IPS-18a (cell line): ENCODE data around the gene ITFG1.

Experiments used
- H3K27ac ChIP-seq: one replicate; pipeline ENCODE4 v1.5.1; 2013; ENCODE audit warnings: low read length
- H3K27me3 ChIP-seq: one replicate; pipeline ENCODE4 v1.6.1; 2013; ENCODE audit warnings: mild to moderate bottlenecking, low read length; ENCODE audit not compliant: control insufficient read depth, insufficient read depth
- H3K36me3 ChIP-seq: one replicate; pipeline ENCODE4 v1.6.1; 2013; ENCODE audit warnings: low read depth, low read length; ENCODE audit not compliant: control insufficient read depth
- H3K4me1 ChIP-seq: one replicate; pipeline ENCODE4 v1.6.1; 2013; ENCODE audit warnings: low read depth, low read length; ENCODE audit not compliant: control insufficient read depth
- H3K4me3 ChIP-seq: one replicate; pipeline ENCODE4 v1.5.1; 2013; ENCODE audit warnings: low read length
- H3K9ac ChIP-seq: one replicate; pipeline ENCODE4 v1.6.1; 2013; ENCODE audit warnings: mild to moderate bottlenecking, low read length, moderate library complexity
- H3K9me3 ChIP-seq: one replicate; pipeline ENCODE4 v1.6.1; 2013; ENCODE audit warnings: low read depth, low read length; ENCODE audit not compliant: control insufficient read depth

The ITFG1 gene

GRCh38 chr16:47260503-47260902 is 200.4 kb downstream of the ITFG1 start:
- H3K4me3 ChIP-seq = no peak overlapping the region
- no peaks in the 10 kb centered on the region for H3K9me3 ChIP-seq
- H3K4me1 ChIP-seq = no peaks in the 10 kb centered on the region
- H3K36me3 ChIP-seq = peaks cover 10% of the 10 kb centered on the region
- H3K9ac ChIP-seq = no peak overlapping the region
- no peaks in the 10 kb centered on the region for H3K27me3 ChIP-seq
- H3K27ac ChIP-seq = no peak overlapping the region

GRCh38 chr16:47258874-47259461 is 201.9 kb downstream of the ITFG1 start:
- Histone ChIP-seq H3K27ac (no peak overlapping the region), H3K9me3 (no peaks in the 10 kb centered on the region), H3K36me3 (peaks cover 10% of the 10 kb centered on the region)

GRCh38 chr16:47254756-47255155 is 206.1 kb downstream of the ITFG1 start:
- peaks cover 10% of the 10 kb centered on the region for H3K36me3 ChIP-seq
- no peaks in the 10 kb centered on the region for H3K9me3 ChIP-seq
- no peak overlapping the region for H3K4me3 ChIP-seq
- H3K27ac ChIP-seq = no peak overlapping the region
- no peak overlapping the region for H3K9ac ChIP-seq
- H3K4me1 ChIP-seq = no peaks in the 10 kb centered on the region
- H3K27me3 ChIP-seq = no peaks in the 10 kb centered on the region

More at GRCh38 chr16:47258874-47259461, 201.9 kb downstream of the ITFG1 start:
- Histone ChIP-seq H3K4me3 (no peak overlapping the region), H3K4me1 (no peaks in the 10 kb centered on the region), H3K9ac (no peak overlapping the region), H3K27me3 (no peaks in the 10 kb centered on the region)

GRCh38 chr16:47250983-47251382 is 209.9 kb downstream of the ITFG1 start:
- Histone ChIP-seq H3K27me3 (no peaks in the 10 kb centered on the region), H3K9me3 (no peaks in the 10 kb centered on the region), H3K9ac (no peak overlapping the region), H3K27ac (no peak overlapping the region), H3K4me3 (no peak overlapping the region), H3K4me1 (no peaks in the 10 kb centered on the region), H3K36me3 (no peaks in the 10 kb centered on the region)

GRCh38 chr16:47247690-47248089 is 213.2 kb downstream of the ITFG1 start:
- Histone ChIP-seq H3K9ac (no peak overlapping the region), H3K4me1 (no peaks in the 10 kb centered on the region), H3K27ac (no peak overlapping the region), H3K4me3 (no peak overlapping the region), H3K27me3 (no peaks in the 10 kb centered on the region), H3K36me3 (no peaks in the 10 kb centered on the region), H3K9me3 (no peaks in the 10 kb centered on the region)

GRCh38 chr16:47244206-47244605 is 216.7 kb downstream of the ITFG1 start:
- Histone ChIP-seq H3K9me3 (no peaks in the 10 kb centered on the region), H3K4me3 (no peak overlapping the region), H3K27ac (no peak overlapping the region), H3K36me3 (no peaks in the 10 kb centered on the region), H3K27me3 (no peaks in the 10 kb centered on the region), H3K4me1 (no peaks in the 10 kb centered on the region), H3K9ac (no peak overlapping the region)

- Histone ChIP-seq H3K36me3 (no peaks in the 10 kb centered on the region), H3K9me3 (no peaks in the 10 kb centered on the region), H3K4me3 (no peak overlapping the region), H3K4me1 (peaks cover 5% of the 10 kb centered on the region), H3K9ac (no peak overlapping the region), H3K27ac (no peak overlapping the region), H3K27me3 (no peaks in the 10 kb centered on the region)
Observed at GRCh38 chr16:47241061-47241460, 219.8 kb downstream of the ITFG1 start.

- Histone ChIP-seq H3K4me3 (no peak overlapping the region), H3K9me3 (no peaks in the 10 kb centered on the region), H3K9ac (no peak overlapping the region), H3K4me1 (peaks cover 5% of the 10 kb centered on the region), H3K27me3 (no peaks in the 10 kb centered on the region), H3K36me3 (no peaks in the 10 kb centered on the region), H3K27ac (no peak overlapping the region)
Observed at GRCh38 chr16:47236716-47237115, 224.1 kb downstream of the ITFG1 start.

GRCh38 chr16:47230296-47230695 is 230.6 kb downstream of the ITFG1 start:
- Histone ChIP-seq H3K9me3 (no peaks in the 10 kb centered on the region), H3K4me3 (no peak overlapping the region), H3K27me3 (no peaks in the 10 kb centered on the region), H3K27ac (no peak overlapping the region), H3K36me3 (no peaks in the 10 kb centered on the region), H3K9ac (no peak overlapping the region), H3K4me1 (no peaks in the 10 kb centered on the region)

GRCh38 chr16:47229053-47230050 is 231.5 kb downstream of the ITFG1 start:
- Histone ChIP-seq H3K27ac (no peak overlapping the region), H3K4me1 (no peaks in the 10 kb centered on the region)

GRCh38 chr16:47228241-47228640 is 232.6 kb downstream of the ITFG1 start:
- Histone ChIP-seq H3K4me1 (no peaks in the 10 kb centered on the region), H3K27ac (no peak overlapping the region), H3K4me3 (no peak overlapping the region), H3K27me3 (no peaks in the 10 kb centered on the region), H3K9ac (no peak overlapping the region), H3K9me3 (no peaks in the 10 kb centered on the region), H3K36me3 (no peaks in the 10 kb centered on the region)

More at GRCh38 chr16:47229053-47230050, 231.5 kb downstream of the ITFG1 start:
- Histone ChIP-seq H3K4me3 (no peak overlapping the region), H3K36me3 (no peaks in the 10 kb centered on the region), H3K9ac (no peak overlapping the region), H3K9me3 (no peaks in the 10 kb centered on the region), H3K27me3 (no peaks in the 10 kb centered on the region)
